Glutamatergic neuron (in vitro differentiated cells): Measurements from ENCODE around the gene GLRX3. TPM values are rescaled to one million over a fixed set of nuclear protein-coding genes. Genes with fewer than 3 reads are reported as not detected.

Source experiments
- DNase-seq: peaks from one replicate; pipeline ENCODE4 v3.0.0; 2022
- H3K27ac Mint-ChIP-seq: one replicate; pipeline ENCODE4 v1.8.0; 2020; ENCODE audit warnings: mild to moderate bottlenecking, mixed read lengths, inconsistent platforms; ENCODE audit not compliant: unreplicated experiment
- H3K27me3 Mint-ChIP-seq: one replicate; pipeline ENCODE4 v1.8.0; 2020; ENCODE audit warnings: mild to moderate bottlenecking, moderate library complexity, mixed read lengths, inconsistent platforms; ENCODE audit not compliant: unreplicated experiment
- H3K36me3 Mint-ChIP-seq: one replicate; pipeline ENCODE4 v1.8.0; 2020; ENCODE audit warnings: mild to moderate bottlenecking, mixed read lengths, inconsistent platforms; ENCODE audit not compliant: unreplicated experiment
- H3K4me1 Mint-ChIP-seq: one replicate; pipeline ENCODE4 v1.8.0; 2020; ENCODE audit warnings: mild to moderate bottlenecking, low read depth, mixed read lengths, inconsistent platforms; ENCODE audit not compliant: unreplicated experiment
- H3K4me3 Mint-ChIP-seq: one replicate; pipeline ENCODE4 v1.8.0; 2020; ENCODE audit warnings: mild to moderate bottlenecking, mixed read lengths, inconsistent platforms; ENCODE audit not compliant: unreplicated experiment
- H3K9me3 Mint-ChIP-seq: one replicate; pipeline ENCODE4 v1.8.0; 2020; ENCODE audit warnings: mild to moderate bottlenecking, moderate library complexity, mixed read lengths, inconsistent platforms; ENCODE audit not compliant: unreplicated experiment
- total RNA-seq: library from RNA; stranded (reverse); fragmentation: NEBNext Ultra II Directional; extraction: Animal tissue kit (Norgen Biotek cat#: 25700); gene quantifications from one replicate; pipeline ENCODE4 v1.2.1, GENCODE V29; 2021; ENCODE audit not compliant: unreplicated experiment
- TF ChIP-seq, protein P1 (sequence below): fragments of 200-600 bp; sonication (generic); IDR thresholded peaks from one replicate; pipeline ENCODE4 v1.5.0; 2021; ENCODE audit not compliant: partially characterized antibody, unreplicated experiment

Gene GLRX3
- total RNA-seq, 1 donor from 2014 or later = 80.1 TPM

DNA sequence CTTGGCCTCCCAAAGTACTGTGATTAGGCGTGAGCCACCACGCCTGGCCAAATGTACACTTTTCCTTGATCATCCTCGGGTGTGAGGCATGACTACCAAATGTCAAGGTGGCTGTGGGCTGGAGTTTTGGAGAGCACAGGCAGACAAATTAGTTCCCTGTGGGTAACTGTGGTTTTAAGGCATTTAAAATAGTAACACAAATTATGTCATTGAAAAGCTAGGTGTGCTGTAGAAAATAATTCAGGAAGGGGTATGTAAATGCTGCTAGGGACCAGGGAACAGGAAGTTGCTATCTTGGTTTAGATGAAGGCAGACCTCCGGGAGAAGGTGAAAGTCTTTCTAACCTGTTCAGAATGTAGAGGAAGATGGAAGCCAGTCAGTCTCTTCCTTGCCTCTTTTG, 9.9 kb downstream of the GLRX3 start:
- H3K9me3 Mint-ChIP-seq = no peaks in the 10 kb centered on the region
- peaks cover 12% of the 10 kb centered on the region for H3K4me1 Mint-ChIP-seq
- H3K27me3 Mint-ChIP-seq = no peaks in the 10 kb centered on the region
- no peak for DNase-seq
- H3K4me3 Mint-ChIP-seq = no peak overlapping the region
- H3K36me3 Mint-ChIP-seq = no peaks in the 10 kb centered on the region
- no peak overlapping the region for H3K27ac Mint-ChIP-seq
- TF ChIP-seq, protein P1, sequence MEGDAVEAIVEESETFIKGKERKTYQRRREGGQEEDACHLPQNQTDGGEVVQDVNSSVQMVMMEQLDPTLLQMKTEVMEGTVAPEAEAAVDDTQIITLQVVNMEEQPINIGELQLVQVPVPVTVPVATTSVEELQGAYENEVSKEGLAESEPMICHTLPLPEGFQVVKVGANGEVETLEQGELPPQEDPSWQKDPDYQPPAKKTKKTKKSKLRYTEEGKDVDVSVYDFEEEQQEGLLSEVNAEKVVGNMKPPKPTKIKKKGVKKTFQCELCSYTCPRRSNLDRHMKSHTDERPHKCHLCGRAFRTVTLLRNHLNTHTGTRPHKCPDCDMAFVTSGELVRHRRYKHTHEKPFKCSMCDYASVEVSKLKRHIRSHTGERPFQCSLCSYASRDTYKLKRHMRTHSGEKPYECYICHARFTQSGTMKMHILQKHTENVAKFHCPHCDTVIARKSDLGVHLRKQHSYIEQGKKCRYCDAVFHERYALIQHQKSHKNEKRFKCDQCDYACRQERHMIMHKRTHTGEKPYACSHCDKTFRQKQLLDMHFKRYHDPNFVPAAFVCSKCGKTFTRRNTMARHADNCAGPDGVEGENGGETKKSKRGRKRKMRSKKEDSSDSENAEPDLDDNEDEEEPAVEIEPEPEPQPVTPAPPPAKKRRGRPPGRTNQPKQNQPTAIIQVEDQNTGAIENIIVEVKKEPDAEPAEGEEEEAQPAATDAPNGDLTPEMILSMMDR = no peak

DNA sequence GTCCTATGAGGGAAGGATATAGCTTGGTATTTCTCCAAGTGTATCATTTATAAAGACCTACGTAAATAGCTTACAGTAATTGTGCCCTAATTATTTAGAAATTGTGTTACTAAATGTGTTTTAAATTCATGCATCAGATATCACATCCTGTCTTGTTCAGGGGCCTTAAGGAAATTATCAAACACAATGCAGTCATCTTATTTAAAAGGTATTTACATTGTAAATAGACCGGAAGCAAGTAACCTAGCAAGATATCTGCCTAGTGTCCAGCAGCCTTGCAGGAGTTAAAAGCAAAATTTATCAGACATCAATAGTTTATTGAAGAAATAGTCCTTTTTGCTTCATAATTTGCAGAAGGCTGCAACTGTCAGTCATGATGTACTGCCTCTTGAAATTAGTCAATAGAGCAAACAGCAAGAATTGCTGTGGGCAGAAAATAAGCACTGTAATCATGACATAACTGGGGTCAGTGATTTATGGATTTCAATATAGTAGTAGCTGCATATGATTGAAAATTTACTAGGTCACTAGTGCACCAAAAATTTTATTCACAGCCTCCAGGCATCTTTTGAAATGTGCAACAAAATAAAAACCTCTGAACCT, 23.1 kb downstream of the GLRX3 start:
- H3K9me3 Mint-ChIP-seq = peaks cover 2% of the 10 kb centered on the region

DNA sequence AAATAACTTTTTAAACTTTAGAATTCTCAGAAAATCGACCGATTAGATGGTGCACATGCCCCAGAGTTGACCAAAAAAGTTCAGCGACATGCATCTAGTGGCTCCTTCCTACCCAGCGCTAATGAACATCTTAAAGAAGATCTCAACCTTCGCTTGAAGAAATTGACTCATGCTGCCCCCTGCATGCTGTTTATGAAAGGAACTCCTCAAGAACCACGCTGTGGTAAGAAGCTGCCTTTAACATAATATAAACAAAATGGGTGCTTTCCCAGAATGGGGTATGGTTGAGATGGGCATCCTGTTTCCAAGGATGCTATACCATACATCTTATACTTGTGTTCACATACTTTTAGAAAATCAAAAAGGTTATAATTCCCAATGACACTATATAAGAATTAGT, 24.6 kb downstream of the GLRX3 start:
- no peaks in the 10 kb centered on the region for H3K27me3 Mint-ChIP-seq
- H3K4me3 Mint-ChIP-seq = no peak overlapping the region
- H3K4me1 Mint-ChIP-seq = peaks cover 2% of the 10 kb centered on the region
- TF ChIP-seq, protein P1 = no peak
- H3K27ac Mint-ChIP-seq = no peak overlapping the region
- DNase-seq = no peak
- no peaks in the 10 kb centered on the region for H3K9me3 Mint-ChIP-seq
- no peaks in the 10 kb centered on the region for H3K36me3 Mint-ChIP-seq

More for the DNA sequence above, 23.1 kb downstream of the GLRX3 start:
- TF ChIP-seq, protein P1 = no peak
- Mint-ChIP-seq H3K4me1 (peaks cover 2% of the 10 kb centered on the region), H3K27me3 (peaks cover 1% of the 10 kb centered on the region), H3K4me3 (no peak overlapping the region), H3K36me3 (peaks cover 6% of the 10 kb centered on the region), H3K27ac (no peak overlapping the region)
- no peak for DNase-seq

DNA sequence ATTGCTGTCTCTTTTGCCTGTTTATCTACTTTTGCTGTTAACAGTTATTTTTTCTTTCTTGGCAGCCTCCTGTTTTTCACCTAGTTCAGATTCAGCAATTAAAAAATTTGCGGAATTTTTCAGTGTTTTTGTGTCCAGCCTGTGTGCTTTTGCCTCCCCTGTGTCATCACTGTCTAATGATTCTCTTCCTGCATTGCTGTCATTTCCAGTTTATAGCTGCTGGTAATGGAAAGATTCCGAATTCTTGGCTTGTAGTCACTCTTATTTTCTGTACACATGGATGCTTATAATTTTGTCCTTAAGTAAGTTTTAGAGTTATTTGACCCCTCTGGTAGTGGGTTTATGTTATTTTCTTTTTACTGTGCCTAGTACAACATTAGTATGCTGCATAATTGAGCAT, 25.1 kb downstream of the GLRX3 start:
- Mint-ChIP-seq H3K4me3 (no peak overlapping the region), H3K36me3 (no peaks in the 10 kb centered on the region), H3K27me3 (no peaks in the 10 kb centered on the region), H3K4me1 (peaks cover 2% of the 10 kb centered on the region), H3K27ac (no peak overlapping the region), H3K9me3 (no peaks in the 10 kb centered on the region)
- DNase-seq = no peak
- TF ChIP-seq, protein P1 = no peak

DNA sequence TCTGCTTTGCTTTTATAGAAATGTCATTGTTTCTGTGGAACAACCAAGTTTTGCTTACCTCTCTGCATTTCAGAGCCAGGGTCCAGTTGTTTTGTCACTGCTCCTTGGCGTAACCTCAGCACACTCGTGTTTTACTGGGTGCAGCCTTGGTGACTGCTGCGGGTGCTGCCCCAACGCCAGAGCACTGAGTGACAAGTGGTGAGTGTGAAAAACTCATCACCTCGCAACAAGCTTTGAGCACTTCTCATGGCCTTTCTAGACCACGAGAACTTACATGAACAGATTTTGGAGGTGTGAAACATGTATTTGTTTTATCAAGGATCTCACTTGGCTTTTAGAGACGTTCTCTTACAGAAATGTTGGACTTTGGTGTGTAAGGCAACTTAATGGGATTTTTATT, 31.0 kb downstream of the GLRX3 start:
- no peaks in the 10 kb centered on the region for H3K4me1 Mint-ChIP-seq
- H3K27ac Mint-ChIP-seq = no peak overlapping the region
- TF ChIP-seq, protein P1 = no peak
- no peaks in the 10 kb centered on the region for H3K36me3 Mint-ChIP-seq
- H3K27me3 Mint-ChIP-seq = no peaks in the 10 kb centered on the region
- DNase-seq = no peak
- H3K9me3 Mint-ChIP-seq = peaks cover 2% of the 10 kb centered on the region
- H3K4me3 Mint-ChIP-seq = no peak overlapping the region
